Skin of body (tissue), 2 donors: Measurements from ENCODE around the gene SPATA17. TPM values are rescaled to one million over a fixed set of nuclear protein-coding genes. Genes with fewer than 3 reads are reported as not detected.
"Not testable (repeated sequence)": the region's sequence is repeated elsewhere in the genome, so short reads cannot be mapped to it uniquely, and the experiment has no call there.

Source experiments
- DNase-seq: peaks from one replicate; lab custom pipeline; 2025; lab: John Stamatoyannopoulos, UW
- total RNA-seq: library from RNA; depleted of rRNA; stranded (reverse); fragments of >200 nt; gene quantifications from one replicate; pipeline ENCODE4 v1.2.3, GENCODE V29; 2014

Gene SPATA17
- total RNA-seq, 1 donor from 2014 or later, result 0.59 TPM

DNA sequence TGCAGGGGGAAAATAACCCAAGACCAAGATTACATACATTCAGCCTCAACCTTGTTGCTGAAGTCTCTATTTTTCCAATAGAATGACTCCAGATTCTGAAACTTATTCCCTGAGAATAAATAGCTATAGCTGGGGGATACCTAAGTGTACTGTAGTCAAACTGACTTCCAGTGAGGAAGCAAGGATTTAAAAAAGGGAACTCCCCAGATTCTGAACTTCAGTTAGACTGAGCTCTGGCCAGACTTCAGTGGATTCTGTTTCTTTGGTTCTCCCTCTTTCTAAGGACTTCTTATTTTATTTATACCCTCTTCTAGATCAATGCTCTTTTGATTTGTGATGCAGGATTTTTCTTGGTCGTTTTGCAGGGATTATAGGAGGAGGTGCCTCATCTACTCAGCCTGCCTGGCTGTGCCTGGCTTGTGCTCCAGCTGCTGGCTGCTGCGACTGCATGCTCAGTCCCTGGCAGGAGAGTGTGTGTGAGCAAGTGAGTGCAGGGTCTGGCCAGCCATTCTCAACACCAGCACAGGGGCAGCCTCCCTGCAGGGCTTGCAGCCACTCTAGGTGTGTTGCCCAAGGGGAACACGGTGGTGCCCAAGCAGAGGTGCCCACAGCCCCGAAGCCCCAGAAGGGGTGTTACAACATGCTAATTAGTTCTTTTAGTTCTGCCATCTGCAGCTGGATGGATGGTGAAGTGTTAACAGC is 43.0 kb downstream of the SPATA17 start:
- no peak for DNase-seq

DNA sequence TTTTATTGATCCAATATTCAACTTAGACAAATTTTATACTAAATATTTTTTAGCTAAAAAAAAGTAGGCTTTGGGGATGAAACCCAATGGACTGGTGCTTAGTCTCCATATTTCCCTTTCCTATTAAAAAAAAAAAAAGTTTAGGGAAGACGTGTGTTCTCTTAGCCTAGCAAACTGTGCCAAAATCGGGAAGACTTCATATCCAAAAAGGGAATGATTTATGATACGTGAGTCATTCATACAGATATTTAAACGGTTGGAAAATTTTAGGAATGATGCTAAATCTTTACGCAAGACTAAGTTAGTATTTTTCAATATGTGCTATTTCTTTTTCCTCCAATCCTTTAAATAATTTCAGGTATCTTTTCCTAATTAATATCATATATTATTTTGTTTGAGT is 50.7 kb downstream of the SPATA17 start:
- no peak for DNase-seq

DNA sequence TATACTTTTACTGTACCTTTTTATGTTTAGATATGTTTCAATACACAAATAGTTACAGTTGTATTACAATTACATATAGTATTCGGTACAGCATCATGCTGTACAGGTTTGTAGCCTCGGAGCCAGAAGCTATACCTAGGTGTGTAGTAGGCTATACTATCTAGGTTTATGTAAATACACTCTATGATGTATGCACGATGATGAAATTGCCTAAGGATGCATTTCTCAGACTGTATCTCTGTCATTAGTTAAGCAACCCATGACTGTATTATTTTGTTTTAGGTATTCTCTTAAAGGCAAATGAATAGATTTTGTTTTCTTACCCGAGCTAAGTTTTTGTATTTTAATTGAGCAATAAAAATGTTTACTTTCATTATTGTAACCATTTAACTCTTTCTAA is 56.4 kb downstream of the SPATA17 start:
- no peak for DNase-seq

DNA sequence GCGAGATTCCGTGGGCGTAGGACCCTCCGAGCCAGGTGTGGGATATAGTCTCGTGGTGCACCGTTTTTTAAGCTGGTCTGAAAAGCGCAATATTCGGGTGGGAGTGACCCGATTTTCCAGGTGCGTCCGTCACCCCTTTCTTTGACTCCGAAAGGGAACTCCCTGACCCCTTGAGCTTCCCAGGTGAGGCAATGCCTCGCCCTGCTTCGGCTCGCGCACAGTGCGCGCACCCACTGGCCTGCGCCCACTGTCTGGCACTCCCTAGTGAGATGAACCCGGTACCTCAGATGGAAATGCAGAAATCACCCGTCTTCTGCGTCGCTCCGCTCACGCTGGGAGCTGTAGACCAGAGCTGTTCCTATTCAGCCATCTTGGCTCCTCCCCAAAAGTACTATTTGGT is 65.0 kb downstream of the SPATA17 start:
- DNase-seq, result not testable (repeated sequence)

DNA sequence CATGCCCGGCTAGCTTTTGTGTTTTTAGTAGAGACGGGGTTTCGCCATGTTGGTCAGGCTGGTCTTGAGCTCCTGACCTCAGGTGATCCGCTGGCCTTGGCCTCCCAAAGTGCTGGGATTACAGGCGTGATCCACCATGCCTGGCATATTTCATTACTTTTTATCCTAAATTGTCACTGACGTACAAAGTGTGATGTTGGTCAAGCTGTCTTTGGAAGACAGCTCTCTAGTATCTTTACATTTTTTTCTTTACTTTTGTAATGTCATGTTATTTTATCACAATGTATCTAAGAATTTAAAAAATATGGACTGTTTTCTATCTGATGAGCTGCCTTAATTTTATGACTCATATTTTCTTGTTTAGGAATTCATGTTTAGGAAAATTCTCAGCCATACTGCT is 72.2 kb downstream of the SPATA17 start:
- no peak for DNase-seq

DNA sequence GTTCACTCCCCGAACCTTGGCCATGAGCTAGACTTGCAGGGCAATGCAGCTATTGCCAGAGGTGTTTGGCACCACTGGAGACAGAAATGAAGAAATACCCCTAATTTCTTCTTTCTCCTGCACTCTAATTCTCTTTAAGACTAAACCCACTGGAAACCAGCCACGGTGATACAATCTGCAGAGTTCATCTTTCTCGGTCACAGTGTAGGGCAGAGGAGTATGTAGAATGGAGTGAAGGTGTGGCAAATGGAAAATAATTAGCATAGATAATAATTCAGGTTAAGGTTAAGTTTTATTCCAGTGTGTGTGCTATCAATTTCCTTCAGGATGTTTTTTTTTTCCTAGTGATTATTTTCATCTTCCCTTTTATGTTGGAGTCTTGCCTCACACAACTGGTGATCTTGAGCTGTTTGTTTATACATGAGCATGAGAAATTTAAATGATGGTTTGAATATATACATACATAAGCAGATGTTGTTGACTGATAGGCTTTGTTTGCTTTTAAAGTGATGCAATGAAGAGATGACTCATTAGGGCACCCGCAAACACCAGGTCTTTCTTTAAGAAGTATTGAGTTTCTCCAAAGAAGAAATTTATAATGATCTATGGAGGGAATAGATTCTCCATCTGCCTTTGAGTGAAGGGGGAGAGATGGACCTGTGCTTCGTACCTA is 81.9 kb downstream of the SPATA17 start:
- no peak for DNase-seq

DNA sequence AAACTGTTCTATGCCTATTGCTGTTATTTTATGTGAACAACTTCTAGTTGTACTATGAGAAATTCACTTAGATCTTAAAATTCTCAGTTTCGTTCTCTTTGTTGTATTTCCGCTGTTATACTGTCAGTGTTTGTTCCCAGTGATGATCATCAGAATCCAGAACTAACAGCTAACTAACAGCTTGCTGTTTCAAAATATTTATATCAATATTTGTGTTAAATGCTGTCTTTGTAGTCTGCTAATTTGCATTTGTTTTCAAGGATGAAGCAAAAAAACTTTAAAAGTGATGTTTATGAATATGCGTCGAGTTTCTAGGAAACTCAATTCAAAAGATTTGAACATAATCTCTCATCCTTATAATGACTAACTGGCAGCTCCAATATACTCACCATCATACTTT is 84.5 kb downstream of the SPATA17 start:
- DNase-seq, result no peak

DNA sequence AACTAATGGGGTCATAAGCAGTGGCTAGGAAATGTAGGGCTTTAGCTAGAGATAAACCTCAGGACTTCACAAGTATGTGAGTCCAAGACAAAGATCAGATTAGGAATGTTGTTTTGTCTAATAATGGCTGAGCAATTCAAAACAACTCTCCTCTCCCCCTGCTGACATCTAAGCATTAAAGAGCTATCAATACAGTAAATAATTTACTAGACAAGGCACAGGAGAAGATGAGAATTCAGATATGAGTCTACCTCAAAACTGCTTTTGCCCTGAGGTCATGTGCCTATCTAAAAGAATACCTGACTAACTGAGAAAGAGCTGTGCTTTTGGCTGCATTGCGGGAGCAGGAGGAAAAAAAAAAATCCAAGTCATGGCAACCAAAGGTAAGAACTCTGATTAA is 86.8 kb downstream of the SPATA17 start:
- DNase-seq, result no peak

DNA sequence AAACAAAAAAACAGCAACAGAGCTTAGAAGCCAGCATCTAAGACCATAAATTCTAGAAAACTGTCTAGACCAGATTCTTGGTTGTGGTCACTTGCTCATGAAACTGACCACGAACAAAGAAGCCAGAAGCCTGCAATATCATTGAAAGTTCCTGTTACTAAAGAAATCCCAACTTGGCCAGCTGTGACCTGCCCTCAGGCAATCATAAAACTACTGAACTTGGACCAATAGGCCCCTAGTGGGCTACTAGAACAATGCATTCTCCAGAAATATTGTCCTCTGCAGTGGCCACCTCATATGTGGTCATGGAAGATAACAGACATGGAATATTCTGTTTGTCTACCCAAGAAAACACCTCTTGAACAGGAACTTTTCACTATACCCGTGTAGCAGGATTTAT is 87.7 kb downstream of the SPATA17 start:
- DNase-seq, result no peak

DNA sequence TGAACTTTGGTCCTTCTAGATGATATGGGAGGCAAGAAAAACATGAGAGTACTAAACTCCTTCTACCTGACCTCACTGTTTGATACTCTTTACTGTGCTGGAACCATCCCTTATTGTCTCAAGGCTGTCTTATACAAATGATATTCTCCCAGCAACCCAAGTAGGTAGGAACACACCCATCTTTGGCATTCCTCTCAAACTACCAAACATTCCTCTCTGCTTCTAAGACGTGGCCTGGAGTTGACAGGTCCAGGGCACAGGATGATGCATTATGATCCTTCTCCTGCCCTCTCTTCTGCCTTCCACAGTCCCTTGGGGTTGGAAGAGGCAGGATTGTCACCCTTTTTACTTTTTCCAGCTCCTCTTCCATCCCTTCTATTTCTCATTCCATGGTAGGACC is 90.5 kb downstream of the SPATA17 start:
- no peak for DNase-seq

DNA sequence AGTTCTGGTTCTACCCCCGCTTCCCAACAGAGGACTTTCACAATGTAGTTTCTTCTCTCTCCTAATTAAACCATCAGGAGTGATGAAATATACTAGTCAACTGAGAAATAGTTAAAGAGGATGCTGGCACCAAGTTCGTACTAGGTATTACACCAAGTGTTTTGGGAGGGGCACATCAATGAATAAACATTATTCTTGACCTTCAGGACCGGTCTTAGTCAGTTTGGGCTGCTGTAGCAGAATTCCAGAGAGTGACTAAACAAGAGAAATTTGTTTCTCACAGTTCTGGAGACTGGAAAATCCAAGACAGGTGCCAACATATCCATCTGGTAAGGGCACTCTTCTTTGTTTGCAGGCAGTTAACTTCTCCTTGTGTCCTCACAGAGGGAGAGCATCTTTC is 103.8 kb downstream of the SPATA17 start:
- no peak for DNase-seq

DNA sequence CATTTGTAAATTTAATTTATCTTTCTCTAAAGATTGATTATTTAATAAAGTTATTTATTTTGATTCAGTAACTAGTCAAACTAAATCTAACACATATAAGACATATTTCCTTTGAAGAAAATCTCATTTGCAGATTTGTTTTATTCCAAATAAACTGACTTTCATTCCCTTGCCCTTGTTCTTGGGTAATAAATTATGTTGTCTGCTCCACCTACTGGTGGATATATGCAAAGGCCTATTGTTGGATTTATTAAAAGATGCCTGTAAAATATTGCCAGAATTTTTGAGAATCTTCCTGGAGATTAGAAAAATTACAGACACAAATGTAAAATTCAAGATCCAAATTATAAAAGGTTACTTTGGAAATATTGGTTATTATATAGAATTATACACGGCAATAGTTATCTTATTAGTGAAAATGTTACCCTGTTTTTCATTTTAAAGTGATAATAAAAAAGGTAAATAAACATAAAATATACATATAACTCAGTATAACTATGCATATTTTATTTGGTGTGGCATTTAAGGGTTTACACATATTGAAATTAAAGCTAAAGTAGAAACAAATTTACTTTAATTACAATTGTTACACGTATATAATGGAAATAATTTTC is 116.1 kb downstream of the SPATA17 start:
- no peak for DNase-seq

DNA sequence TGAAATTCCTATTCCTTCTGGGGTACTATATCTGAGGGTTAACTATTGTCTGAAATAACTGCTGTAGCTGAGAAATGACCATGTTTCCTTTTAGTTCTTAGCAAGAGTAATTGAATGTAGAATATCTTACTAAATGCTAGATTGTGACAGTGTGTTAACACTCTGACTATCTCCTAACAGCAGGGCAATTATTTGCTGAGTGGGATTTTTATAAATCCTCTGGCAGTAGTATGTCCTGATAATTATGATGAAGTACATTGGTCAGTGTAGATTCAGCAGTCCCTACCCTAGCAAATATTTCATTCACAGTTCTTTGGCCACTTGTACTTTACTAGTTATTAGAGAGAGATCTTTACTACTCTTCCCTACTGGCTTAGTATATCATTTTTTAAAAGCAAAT is 138.6 kb downstream of the SPATA17 start:
- DNase-seq, result no peak

DNA sequence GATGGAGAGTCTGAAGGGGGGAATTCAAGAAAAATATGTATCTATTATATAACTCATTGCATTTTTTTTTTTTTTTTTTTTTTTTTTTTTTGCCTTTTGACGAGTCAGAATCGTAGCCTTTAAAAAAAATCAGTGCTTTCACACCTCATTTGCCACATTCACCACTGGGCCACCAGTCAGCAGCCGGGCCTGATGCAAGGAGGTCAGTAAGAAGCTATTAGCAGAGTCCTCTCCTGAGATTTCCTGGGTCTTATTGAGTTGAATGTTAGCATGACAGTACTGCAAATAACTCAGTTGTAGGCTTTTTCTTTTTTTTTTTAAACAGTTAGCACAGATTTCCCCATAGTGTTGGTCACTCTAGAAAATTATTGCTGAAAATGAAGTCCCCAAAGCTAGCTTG is 139.8 kb downstream of the SPATA17 start:
- no peak for DNase-seq

DNA sequence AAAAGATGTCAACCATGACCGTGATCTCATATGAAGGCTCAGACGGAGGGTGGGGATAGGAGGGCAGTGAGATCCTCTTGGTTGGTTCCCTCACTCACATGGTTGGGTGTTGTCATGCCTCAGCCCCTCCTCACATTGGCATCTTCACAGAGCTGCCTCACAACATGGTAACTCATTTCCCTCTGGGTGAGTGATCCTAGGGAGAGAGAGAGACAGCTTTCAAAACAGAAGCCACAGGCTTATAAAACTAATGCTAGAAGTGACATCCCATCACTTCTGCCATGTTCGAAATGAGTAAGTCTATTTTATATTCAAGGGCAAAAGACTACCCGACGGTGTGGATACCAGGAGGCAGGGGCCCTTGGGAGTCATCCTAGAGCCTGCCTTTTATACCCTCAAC is 145.5 kb downstream of the SPATA17 start:
- no peak for DNase-seq

DNA sequence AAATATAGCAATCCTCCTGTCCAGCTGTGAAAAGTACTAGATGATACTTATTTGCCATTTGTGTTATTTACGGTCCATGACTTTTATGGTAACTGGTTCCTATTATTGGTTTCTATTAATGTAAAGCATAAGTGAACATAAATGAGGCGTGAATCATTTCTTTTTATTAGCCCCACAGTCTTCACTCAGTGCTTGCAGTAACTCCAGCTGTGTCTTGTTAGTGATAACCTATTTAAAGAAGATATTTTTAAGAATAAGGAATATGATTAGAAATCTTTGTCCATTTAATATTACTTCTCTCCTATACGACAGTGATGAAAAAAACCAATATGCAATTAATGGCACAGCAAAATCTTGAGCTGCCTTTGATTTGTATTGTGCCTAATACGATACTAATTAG is 149.9 kb downstream of the SPATA17 start:
- DNase-seq, result no peak

DNA sequence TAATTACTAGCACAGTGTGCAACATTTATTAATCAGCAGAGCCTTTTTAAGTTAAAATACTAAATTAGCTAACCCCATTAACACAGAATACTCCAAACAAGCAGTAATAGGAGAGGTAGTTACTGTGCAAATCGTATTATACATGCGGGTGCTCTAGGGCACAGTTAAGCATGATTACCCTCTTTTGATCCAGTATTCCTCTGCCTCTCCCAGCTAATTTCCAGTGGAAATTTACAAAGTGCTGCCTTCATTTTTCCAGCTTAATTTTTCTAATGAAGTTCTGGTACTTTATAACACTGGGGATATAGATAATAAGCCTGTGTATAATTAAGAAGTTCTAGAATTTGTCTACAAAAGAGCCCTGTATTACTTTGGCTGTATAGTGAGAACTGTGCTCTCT is 159.9 kb downstream of the SPATA17 start:
- no peak for DNase-seq

DNA sequence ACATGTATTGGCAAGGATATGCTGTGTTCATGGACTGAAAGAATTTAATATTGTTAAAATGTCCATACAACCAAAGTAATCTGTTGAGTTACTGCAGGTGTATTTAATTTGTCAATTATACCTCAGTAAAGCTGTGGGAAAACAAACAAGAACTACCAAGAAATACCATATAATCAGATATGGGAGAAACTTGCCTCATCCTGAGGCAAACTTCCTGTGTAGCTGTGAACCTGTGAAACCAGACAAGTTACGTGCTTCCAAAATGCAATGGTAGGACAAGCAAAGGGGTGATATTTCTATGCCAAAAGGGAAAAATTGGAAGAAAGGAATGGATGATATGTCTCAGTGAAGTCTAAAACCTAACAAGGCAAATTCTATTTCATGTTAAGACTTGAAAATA is 174.6 kb downstream of the SPATA17 start:
- no peak for DNase-seq

DNA sequence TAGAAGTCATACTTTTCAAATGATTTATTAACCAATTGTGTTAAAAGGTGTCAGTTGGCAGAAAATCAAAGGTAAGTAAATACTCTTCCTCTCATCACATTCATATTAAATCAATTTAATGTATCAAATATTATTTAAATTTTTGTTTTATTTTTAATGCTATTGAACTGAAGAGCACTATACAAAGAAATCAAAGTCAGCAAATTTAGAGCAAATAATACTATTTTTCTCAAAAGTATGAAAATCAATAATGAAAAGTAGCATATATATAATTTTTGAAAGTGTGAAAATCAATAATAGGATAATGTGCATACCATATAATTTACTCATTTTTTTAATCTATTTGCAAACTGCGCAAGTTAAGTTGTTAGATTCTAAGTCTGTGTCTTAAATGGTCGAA is 181.0 kb downstream of the SPATA17 start:
- no peak for DNase-seq

DNA sequence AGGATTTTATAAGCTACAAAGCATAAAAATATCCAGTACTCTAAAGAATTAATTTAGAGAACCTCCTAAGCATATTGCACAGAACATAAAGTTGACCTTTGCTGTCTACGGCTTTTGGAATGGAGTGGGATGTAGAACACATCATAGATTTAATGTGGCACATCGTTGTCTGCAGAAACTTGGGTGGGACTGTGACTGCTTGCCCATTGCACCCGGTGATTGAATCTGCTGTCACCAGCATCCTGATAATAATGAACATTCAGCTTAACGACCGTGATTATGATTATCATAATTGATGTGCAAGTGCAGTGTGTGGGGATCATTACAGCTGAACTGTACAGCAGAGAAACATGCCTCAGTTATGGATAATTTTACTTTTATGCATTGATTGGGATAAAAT is 181.9 kb downstream of the SPATA17 start:
- DNase-seq, result no peak

DNA sequence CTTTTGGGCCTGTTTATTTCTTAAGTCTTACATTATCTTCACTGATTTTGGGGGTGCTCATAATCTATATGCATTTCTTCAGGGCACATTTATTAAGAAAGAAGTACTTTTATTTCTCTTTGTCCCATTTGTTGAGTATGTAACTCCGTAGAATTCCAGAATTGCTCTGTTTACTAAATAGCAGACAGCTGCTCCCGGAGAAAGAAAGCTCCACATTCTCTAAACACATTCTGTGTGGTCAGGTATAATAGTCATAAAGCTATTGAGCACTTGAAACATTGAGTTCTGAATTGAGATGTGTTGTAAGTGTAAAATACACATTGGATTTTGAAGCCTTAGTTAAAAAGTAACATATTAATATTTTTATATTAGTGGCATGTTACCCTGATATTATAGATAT is 206.5 kb downstream of the SPATA17 start:
- DNase-seq, result no peak

DNA sequence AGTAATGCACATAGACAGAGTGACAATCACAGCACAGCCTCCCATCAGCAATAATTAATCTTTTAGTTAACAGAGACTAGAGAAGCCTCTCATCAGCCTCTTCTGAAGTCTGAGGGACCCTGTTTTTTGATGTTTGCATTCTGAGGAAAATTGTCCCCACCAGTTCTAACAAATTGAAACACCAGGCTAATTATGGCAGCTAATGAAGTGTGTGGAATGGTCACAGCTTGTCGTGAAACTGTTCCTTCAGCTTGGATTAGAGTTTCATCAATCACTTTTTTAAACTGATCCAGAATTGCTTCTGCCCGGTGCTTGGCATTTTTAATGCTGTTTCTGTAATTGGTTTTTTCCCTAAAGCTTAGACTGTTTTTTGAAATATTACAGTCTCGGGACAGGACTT is 208.0 kb downstream of the SPATA17 start:
- DNase-seq, result no peak

DNA sequence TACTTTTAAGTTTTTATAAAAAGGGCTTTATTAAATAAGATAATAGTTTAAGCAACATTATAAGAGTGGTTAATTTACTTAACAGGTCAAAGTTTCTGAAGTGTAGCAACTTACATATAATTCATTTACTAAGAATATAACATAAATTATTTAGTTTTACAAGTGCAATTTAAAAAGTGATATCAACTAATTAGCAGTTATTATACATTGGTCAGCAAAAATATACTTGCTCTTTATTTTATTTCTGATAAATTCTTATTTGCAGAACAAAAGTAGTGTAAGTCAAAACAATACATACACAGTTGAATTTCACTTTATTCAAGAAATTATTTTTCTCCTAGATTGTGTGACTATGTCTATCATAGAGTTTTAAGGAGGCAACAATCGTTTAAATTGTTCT is 215.6 kb downstream of the SPATA17 start:
- no peak for DNase-seq
